ENCODE data around the gene SLC22A1. TPM values are rescaled to one million over a fixed set of nuclear protein-coding genes. Genes with fewer than 3 reads are reported as not detected.

The SLC22A1 gene
- total and polyA plus RNA-seq, 2 of the 13 experiments (the other 11 are each of a cell fraction or from before 2014, with no cell fraction given): 0.80 to 0.87 TPM

- FAIRE-seq: no peak
- no TSS peak for BruUV-seq (replicated peaks)
- WGBS (ENCODE audit: low lambda C conversion rate): 86% methylated on average over 5 of the region's 5 CpGs
- ChIA-PET CTCF (ENCODE audit: low intra/inter-chr PET ratio, low total read pairs) (no interaction called here), POLR2A (no interaction called here)
- no peak for DNase-seq (ENCODE audit: low spot score)
- Histone ChIP-seq H3K4me1 (ENCODE audit: insufficient read depth, low read length) (peaks cover 34% of the 10 kb centered on the region), H3K9me3 (ENCODE audit: low read length) (no peaks in the 10 kb centered on the region), H3K79me2 (ENCODE audit: insufficient read depth, low read length) (no peaks in the 10 kb centered on the region), H3K4me3 (replicated peaks in 1 of 3; ENCODE audit: insufficient read depth in 1 of 3, low read depth in 2 of 3, low read length in 3 of 3) (no peak overlapping the region), H2AFZ (ENCODE audit: low read length) (no peak overlapping the region), H3K36me3 (replicated peaks in 1 of 2; ENCODE audit: control insufficient read depth in 1 of 2, insufficient read depth in 2 of 2, low read length in 2 of 2) (no peaks in the 10 kb centered on the region), H3K9ac (ENCODE audit: insufficient read depth, low read depth, low read length) (no peak overlapping the region), H4K20me1 (ENCODE audit: insufficient read depth, low read length) (no peaks in the 10 kb centered on the region), H3K4me2 (ENCODE audit: low read depth, low read length) (no peak overlapping the region), H3K27me3 (ENCODE audit: control insufficient read depth in 1 of 2, insufficient read depth in 2 of 2, low read length in 2 of 2) (no peaks in the 10 kb centered on the region), H3K27ac (ENCODE audit: extremely low read length, insufficient read depth, low read length) (no peak overlapping the region)
- no peak for ATAC-seq
- in situ Hi-C loops (cut with HindIII; ENCODE audit: extremely low pct_ligation_motif_present, low pct_unique_long_range_greater_than_20kb) (no loop called here), intact Hi-C loops (cut with micrococcal nuclease; ENCODE audit: unreplicated experiment) (no loop called here)
- TF ChIP-seq NR2F2 (IDR thresholded peaks at IDR 0.05; ENCODE audit: borderline replicate concordance, low read depth) (no peak), ZNF768 (CRISPR knock-in tag; IDR thresholded peaks at IDR 0.05) (0 out of 2 replicates have a peak, but pooled peaks have one; percentile 4)
Measured at GRCh38 chr6:160161647-160161986, 40.0 kb downstream of the SLC22A1 start.

- FAIRE-seq (no peak), ATAC-seq (peak; percentile 39), DNase-seq (ENCODE audit: low spot score) (no peak)
- Histone ChIP-seq H3K4me3 (replicated peaks in 1 of 3; ENCODE audit: insufficient read depth in 1 of 3, low read depth in 2 of 3, low read length in 3 of 3) (no peak overlapping the region), H3K9ac (ENCODE audit: insufficient read depth, low read depth, low read length) (no peak overlapping the region), H3K4me2 (ENCODE audit: low read depth, low read length) (no peak overlapping the region), H3K9me3 (ENCODE audit: low read length) (no peaks in the 10 kb centered on the region), H3K36me3 (replicated peaks in 1 of 2; ENCODE audit: control insufficient read depth in 1 of 2, insufficient read depth in 2 of 2, low read length in 2 of 2) (no peaks in the 10 kb centered on the region), H3K79me2 (ENCODE audit: insufficient read depth, low read length) (no peaks in the 10 kb centered on the region), H2AFZ (ENCODE audit: low read length) (no peak overlapping the region), H3K4me1 (ENCODE audit: insufficient read depth, low read length) (peaks cover 34% of the 10 kb centered on the region), H3K27ac (ENCODE audit: extremely low read length, insufficient read depth, low read length) (no peak overlapping the region), H4K20me1 (ENCODE audit: insufficient read depth, low read length) (no peaks in the 10 kb centered on the region), H3K27me3 (ENCODE audit: control insufficient read depth in 1 of 2, insufficient read depth in 2 of 2, low read length in 2 of 2) (no peaks in the 10 kb centered on the region)
- TF ChIP-seq ZFP90 (CRISPR knock-in tag; IDR thresholded peaks at IDR 0.05; ENCODE audit: borderline replicate concordance) (no peak), ELF1 (CRISPR knock-in tag; IDR thresholded peaks at IDR 0.05) (peak; percentile 44; the same call in 1 of the 2 replicates), ZNF574 (CRISPR knock-in tag; IDR thresholded peaks at IDR 0.05) (peak; percentile 95), ZBTB42 (CRISPR knock-in tag; IDR thresholded peaks at IDR 0.05) (no peak), ZNF749 (CRISPR knock-in tag; IDR thresholded peaks at IDR 0.05; ENCODE audit: borderline replicate concordance) (no peak), CEBPB (IDR thresholded peaks at IDR 0.05; ENCODE audit: borderline replicate concordance, low read depth, low read length) (no peak), RXRB (CRISPR knock-in tag; IDR thresholded peaks at IDR 0.05; ENCODE audit: borderline replicate concordance) (no peak), CREBL2 (CRISPR knock-in tag; IDR thresholded peaks at IDR 0.05; ENCODE audit: borderline replicate concordance) (no peak), THYN1 (CRISPR knock-in tag; IDR thresholded peaks at IDR 0.05; ENCODE audit: borderline replicate concordance, low read depth) (no peak)
- intact Hi-C loops (cut with micrococcal nuclease; ENCODE audit: unreplicated experiment): no loop called here
- CTCF ChIA-PET (ENCODE audit: low intra/inter-chr PET ratio, low total read pairs): no interaction called here
- POLR2A ChIA-PET: no interaction called here
- in situ Hi-C loops (cut with HindIII; ENCODE audit: extremely low pct_ligation_motif_present, low pct_unique_long_range_greater_than_20kb): no loop called here
- BruUV-seq (replicated peaks): no TSS peak
- WGBS (ENCODE audit: low lambda C conversion rate): 49% methylated on average over 5 of the region's 5 CpGs
Measured at GRCh38 chr6:160162030-160162566, 40.5 kb downstream of the SLC22A1 start.

All from HepG2 (cell line).